ENCODE results near the gene LYZL2. TPM values are rescaled to one million over a fixed set of nuclear protein-coding genes. Genes with fewer than 3 reads are reported as not detected.
"Not testable (repeated sequence)": the region's sequence is repeated elsewhere in the genome, so short reads cannot be mapped to it uniquely, and the experiment has no call there.

The LYZL2 gene
- total and polyA plus RNA-seq, 3 donors from 2014 or later = 48.7 to 100 (median 88.9) TPM

DNA sequence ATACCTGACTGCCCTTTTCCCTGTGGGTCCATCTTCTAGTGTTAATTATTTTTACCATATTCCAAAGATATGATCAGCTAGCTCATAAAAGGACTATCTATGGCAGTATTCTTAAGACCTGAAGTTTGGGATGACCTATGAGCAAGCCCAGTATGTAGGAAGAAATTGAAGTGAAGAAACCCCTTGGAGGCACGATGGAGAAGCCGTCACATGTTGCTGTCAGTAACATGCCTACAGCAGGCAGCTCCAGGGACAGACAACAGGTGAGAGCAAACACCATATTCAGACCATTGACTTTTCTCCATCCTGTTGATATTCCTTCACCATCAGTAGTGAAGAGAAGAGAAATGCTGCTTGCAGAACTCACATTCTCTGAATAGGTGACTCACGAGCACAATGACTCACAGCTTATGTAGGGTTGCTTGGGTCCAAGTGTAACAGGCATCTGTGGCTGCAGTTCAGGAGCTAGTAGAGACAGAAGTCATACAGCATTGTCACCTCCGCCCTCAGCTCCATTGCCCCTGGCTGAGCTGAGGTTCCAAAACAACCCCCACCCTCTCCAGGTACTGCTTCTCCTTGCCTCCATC is 8.4 kb upstream of the LYZL2 start:
- no peak overlapping the region for H3K27ac ChIP-seq
- 95% methylated on average over 4 of the region's 4 CpGs for WGBS, 2 donors
- no peaks in the 10 kb centered on the region for H3K36me3 ChIP-seq (ENCODE audit: low read depth, missing control alignments)
- no peak for DNase-seq
- no peaks in the 10 kb centered on the region for H3K27me3 ChIP-seq
- TF ChIP-seq POLR2A (IDR thresholded peaks at IDR 0.05) = no peak
- TF ChIP-seq, protein P1, sequence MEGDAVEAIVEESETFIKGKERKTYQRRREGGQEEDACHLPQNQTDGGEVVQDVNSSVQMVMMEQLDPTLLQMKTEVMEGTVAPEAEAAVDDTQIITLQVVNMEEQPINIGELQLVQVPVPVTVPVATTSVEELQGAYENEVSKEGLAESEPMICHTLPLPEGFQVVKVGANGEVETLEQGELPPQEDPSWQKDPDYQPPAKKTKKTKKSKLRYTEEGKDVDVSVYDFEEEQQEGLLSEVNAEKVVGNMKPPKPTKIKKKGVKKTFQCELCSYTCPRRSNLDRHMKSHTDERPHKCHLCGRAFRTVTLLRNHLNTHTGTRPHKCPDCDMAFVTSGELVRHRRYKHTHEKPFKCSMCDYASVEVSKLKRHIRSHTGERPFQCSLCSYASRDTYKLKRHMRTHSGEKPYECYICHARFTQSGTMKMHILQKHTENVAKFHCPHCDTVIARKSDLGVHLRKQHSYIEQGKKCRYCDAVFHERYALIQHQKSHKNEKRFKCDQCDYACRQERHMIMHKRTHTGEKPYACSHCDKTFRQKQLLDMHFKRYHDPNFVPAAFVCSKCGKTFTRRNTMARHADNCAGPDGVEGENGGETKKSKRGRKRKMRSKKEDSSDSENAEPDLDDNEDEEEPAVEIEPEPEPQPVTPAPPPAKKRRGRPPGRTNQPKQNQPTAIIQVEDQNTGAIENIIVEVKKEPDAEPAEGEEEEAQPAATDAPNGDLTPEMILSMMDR (IDR thresholded peaks at IDR 0.05) = no peak
- intact Hi-C loops (cut with DNase I; ENCODE audit: low total_unique reads) = no loop called here
- no peaks in the 10 kb centered on the region for H3K4me1 ChIP-seq
- H3K4me3 ChIP-seq = no peak overlapping the region
- no peaks in the 10 kb centered on the region for H3K9me3 ChIP-seq

DNA sequence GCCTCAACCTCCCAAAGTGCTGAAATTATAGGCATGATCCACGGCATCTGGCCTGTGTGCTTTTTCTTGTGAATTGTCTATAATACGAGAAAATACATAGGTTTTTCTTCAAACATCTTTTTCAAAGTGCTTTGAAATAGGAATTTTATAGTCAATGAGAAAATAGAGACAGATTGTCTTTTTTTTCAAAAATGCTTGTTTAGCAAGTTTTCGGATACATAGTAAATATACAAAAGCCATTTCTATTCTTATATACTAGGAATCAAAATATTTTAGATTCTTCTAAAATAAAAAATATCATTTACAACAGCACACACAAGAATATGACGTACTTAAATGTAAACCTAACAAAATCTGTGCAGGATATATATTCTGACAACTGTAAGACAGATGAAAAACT is 1.6 kb upstream of the LYZL2 start:
- H3K36me3 ChIP-seq (ENCODE audit: low read depth, missing control alignments) = no peaks in the 10 kb centered on the region
- intact Hi-C loops (cut with DNase I; ENCODE audit: low total_unique reads) = no loop called here
- H3K4me3 ChIP-seq = no peak overlapping the region
- no peak for DNase-seq
- H3K27ac ChIP-seq = no peak overlapping the region
- H3K4me1 ChIP-seq = no peaks in the 10 kb centered on the region
- H3K27me3 ChIP-seq = no peaks in the 10 kb centered on the region
- no peaks in the 10 kb centered on the region for H3K9me3 ChIP-seq
- 86 to 92% methylated on average over 4 of the region's 4 CpGs for WGBS, 2 donors
- TF ChIP-seq POLR2A (IDR thresholded peaks at IDR 0.05) = no peak
- TF ChIP-seq, protein P1 (IDR thresholded peaks at IDR 0.05) = no peak

DNA sequence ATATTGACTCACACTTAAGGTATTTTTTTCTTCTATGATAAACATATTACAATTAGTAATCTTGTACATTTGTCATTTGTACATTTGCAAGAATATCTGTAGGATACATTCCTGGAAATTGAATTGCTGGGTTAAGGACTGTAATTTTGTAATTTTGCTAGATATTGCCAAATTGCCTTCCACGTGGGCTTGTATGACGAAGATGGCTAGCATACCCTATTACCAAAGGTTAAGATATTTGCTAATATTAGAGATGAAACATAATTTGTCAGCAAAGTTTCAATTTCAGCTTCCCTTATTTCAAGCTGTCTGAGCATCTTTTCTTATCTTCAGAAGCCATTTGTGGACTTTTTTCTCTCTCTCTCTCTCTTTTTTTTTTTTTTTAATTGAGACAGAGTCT is 1.0 kb upstream of the LYZL2 start:
- Histone ChIP-seq H3K36me3 (ENCODE audit: low read depth, missing control alignments) (no peaks in the 10 kb centered on the region), H3K4me1 (no peaks in the 10 kb centered on the region), H3K4me3 (no peak overlapping the region), H3K27ac (no peak overlapping the region), H3K9me3 (no peaks in the 10 kb centered on the region), H3K27me3 (no peaks in the 10 kb centered on the region)
- no peak for DNase-seq
- WGBS, 2 donors = 88 to 95% methylated on average over 2 of the region's 2 CpGs
- TF ChIP-seq, protein P1 (IDR thresholded peaks at IDR 0.05) = no peak
- TF ChIP-seq POLR2A (IDR thresholded peaks at IDR 0.05) = no peak
- intact Hi-C loops (cut with DNase I; ENCODE audit: low total_unique reads) = no loop called here

DNA sequence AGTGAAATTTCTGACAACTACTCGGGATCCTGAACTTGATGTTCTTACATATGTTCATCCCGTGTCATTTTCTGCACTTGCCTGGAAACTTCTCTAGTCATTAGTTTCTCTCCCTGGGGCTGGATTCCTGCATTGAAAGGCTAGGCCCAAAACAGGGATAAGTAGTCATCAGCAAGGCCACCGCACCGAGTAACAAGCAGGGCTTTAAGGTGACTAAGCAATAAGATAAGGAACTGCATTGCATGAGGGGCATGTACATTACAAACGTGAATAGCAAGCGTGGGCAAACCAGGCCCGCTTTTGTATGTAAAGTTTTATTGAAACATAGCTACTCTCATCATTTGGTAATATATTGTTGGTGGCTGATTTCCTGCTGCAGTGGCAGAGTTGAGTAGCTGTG is 977 bp downstream of the LYZL2 start:
- H3K9me3 ChIP-seq; intact Hi-C loops (cut with DNase I; ENCODE audit: low total_unique reads); H3K36me3 ChIP-seq (ENCODE audit: low read depth, missing control alignments): not testable (repeated sequence)

DNA sequence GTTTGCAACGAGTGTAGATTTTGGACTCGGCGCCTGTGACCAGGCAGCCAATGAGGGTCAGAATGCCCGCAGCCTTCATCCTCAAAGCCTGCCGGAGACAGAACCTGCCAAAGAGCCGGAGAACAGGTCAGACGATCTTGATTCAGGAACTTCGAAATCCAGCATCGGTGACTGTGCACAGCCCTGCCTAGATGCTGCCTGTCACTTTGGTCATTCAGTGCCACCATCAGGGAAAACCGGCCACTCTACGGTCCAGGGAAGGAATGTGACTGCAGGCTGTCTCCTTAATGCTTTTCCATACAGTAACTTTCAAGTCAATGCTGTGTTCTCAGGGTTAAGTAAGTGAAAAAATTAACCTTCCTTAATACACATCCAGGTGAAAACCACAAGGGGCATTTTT is 2.7 kb downstream of the LYZL2 start:
- 70 to 74% methylated on average over 5 to 11 of the region's 11 CpGs for whole genome bisulfite sequencing, 2 donors
- DNase-seq; H3K36me3 ChIP-seq (ENCODE audit: low read depth, missing control alignments); H3K27ac ChIP-seq; H3K4me1 ChIP-seq; H3K27me3 ChIP-seq; intact Hi-C loops (cut with DNase I; ENCODE audit: low total_unique reads); H3K4me3 ChIP-seq; H3K9me3 ChIP-seq: not testable (repeated sequence)

More for the DNA sequence above, 977 bp downstream of the LYZL2 start:
- H3K27ac ChIP-seq, H3K27me3 ChIP-seq, DNase-seq, H3K4me3 ChIP-seq, H3K4me1 ChIP-seq: not testable (repeated sequence)
- 82 to 92% methylated on average over 7 of the region's 7 CpGs for WGBS, 2 donors

DNA sequence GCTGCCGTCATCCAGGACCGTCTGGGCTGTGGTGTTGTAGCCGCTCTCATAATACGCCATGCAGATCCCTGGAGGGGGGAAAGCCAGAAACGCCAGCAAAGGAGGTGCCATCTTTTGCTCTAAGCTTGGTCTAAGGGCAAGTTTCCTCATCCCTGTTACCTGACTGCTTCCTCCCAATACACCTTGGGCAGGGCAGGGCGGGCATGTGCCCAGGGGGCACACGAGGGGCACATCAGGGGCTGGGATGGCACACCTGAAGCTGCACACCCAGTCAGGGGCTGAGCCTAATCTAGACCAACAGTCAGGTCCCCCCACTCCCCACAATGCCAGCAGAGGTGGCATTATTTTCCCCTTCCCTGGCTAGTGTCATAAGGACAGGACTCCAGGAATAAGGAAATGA is 3.4 kb downstream of the LYZL2 start:
- H3K4me1 ChIP-seq; H3K9me3 ChIP-seq; H3K36me3 ChIP-seq (ENCODE audit: low read depth, missing control alignments); H3K4me3 ChIP-seq; intact Hi-C loops (cut with DNase I; ENCODE audit: low total_unique reads); H3K27ac ChIP-seq; DNase-seq; H3K27me3 ChIP-seq: not testable (repeated sequence)
- 86 to 90% methylated on average over 7 of the region's 7 CpGs for WGBS, 2 donors
